HepG2 (cell line): ENCODE results near the gene RPL36AL. TPM values are rescaled to one million over a fixed set of nuclear protein-coding genes. Genes with fewer than 3 reads are reported as not detected.
A peak's percentile ranks its signal among the peaks of the same experiment; 100 is the strongest.

Source experiments
- ADNP ChIP-seq: sonication (generic); formaldehyde crosslinking; IDR thresholded peaks from 2 replicates; pipeline ENCODE4 v1.4.0; 2020; ENCODE audit warnings: missing genetic modification reagents
- CEBPG ChIP-seq: IDR thresholded peaks from 2 replicates; pipeline ENCODE4 v1.6.1; 2016
- FOSL1 ChIP-seq: sonication (generic); formaldehyde crosslinking; IDR thresholded peaks from 2 replicates; pipeline ENCODE4 v1.9.0; 2021; ENCODE audit warnings: missing genetic modification reagents, borderline replicate concordance
- IKZF1 ChIP-seq: fragments of 450-650 bp; IDR thresholded peaks from 2 replicates; pipeline ENCODE4 v1.7.1; 2016
- KIAA2018 ChIP-seq: sonication (generic); formaldehyde crosslinking; IDR thresholded peaks from 2 replicates; pipeline ENCODE4 v1.5.0; 2020; ENCODE audit warnings: mild to moderate bottlenecking, missing genetic modification reagents, borderline replicate concordance
- NCOA1 ChIP-seq: sonication (generic); formaldehyde crosslinking; IDR thresholded peaks from 2 replicates; pipeline ENCODE4 v1.9.0; 2021; ENCODE audit warnings: missing genetic modification reagents
- ONECUT2 ChIP-seq: sonication (generic); formaldehyde crosslinking; IDR thresholded peaks from 2 replicates; pipeline ENCODE4 v1.4.0; 2020; ENCODE audit warnings: missing genetic modification reagents
- PHF8 ChIP-seq: sonication (generic); formaldehyde crosslinking; IDR thresholded peaks from 2 replicates; pipeline ENCODE4 v1.5.0; 2020; ENCODE audit warnings: missing genetic modification reagents
- PLRG1 ChIP-seq: fragments of 450-650 bp; conservative IDR thresholded peaks from 2 replicates; pipeline ENCODE4 v1.6.1; 2016
- POLR2G ChIP-seq: fragments of 200-400 bp; formaldehyde crosslinking; IDR thresholded peaks from 2 replicates; pipeline ENCODE4 v1.6.1; 2018; ENCODE audit warnings: mild to moderate bottlenecking, low read depth, low read length, moderate library complexity
- TERF1 ChIP-seq: sonication (generic); formaldehyde crosslinking; IDR thresholded peaks from 2 replicates; pipeline ENCODE4 v1.8.0; 2022; ENCODE audit warnings: mild to moderate bottlenecking, missing genetic modification reagents, moderate library complexity
- TOE1 ChIP-seq: sonication (generic); formaldehyde crosslinking; IDR thresholded peaks from 2 replicates; pipeline ENCODE4 v1.4.0; 2020; ENCODE audit warnings: mild to moderate bottlenecking, missing genetic modification reagents
- ZFP90 ChIP-seq: sonication (generic); formaldehyde crosslinking; IDR thresholded peaks from 2 replicates; pipeline ENCODE4 v1.8.0; 2022; ENCODE audit warnings: missing genetic modification reagents, mild to moderate bottlenecking, inconsistent platforms, borderline replicate concordance
- ZMYM3 ChIP-seq: sonication (generic); formaldehyde crosslinking; IDR thresholded peaks from 2 replicates; pipeline ENCODE4 v1.5.1; 2020; ENCODE audit warnings: mild to moderate bottlenecking, missing genetic modification reagents
- ZNF530 ChIP-seq: sonication (generic); formaldehyde crosslinking; IDR thresholded peaks from 2 replicates; pipeline ENCODE4 v1.5.0; 2020; ENCODE audit warnings: low read depth, mild to moderate bottlenecking, missing genetic modification reagents
- ZNF564 ChIP-seq: sonication (generic); formaldehyde crosslinking; IDR thresholded peaks from 2 replicates; pipeline ENCODE4 v1.8.1; 2023; ENCODE audit warnings: mild to moderate bottlenecking, missing genetic modification reagents
- ZNF678 ChIP-seq: sonication (generic); formaldehyde crosslinking; IDR thresholded peaks from 2 replicates; pipeline ENCODE4 v1.4.0; 2020; ENCODE audit warnings: mild to moderate bottlenecking, missing genetic modification reagents
- ZSCAN29 ChIP-seq: sonication (generic); formaldehyde crosslinking; conservative IDR thresholded peaks from 2 replicates; pipeline ENCODE4 v1.4.0; 2020; ENCODE audit warnings: mild to moderate bottlenecking, missing genetic modification reagents
- polyA plus RNA-seq, 8 experiments: library from polyadenylated mRNA; depleted of rRNA in 3 of 8; stranded (reverse) in 7 of 8; unstranded in 1 of 8; fragments of >200 nt; fragmentation: Illumina TruSeq in 4 of 8; extraction: Trizol in 4 of 8; gene quantifications; 2 replicates each; pipeline versions ENCODE4 v1.2.1 to v1.2.3, GENCODE V29; 2011 to 2016; ENCODE audit warnings: low read depth in 4 of 8, missing spikeins in 1 of 8, mixed read lengths in 1 of 8; ENCODE audit not compliant: insufficient read depth in 1 of 8
- total RNA-seq, 5 experiments: library from RNA; depleted of rRNA; stranded (reverse); fragments of >200 nt; fragmentation: Illumina TruSeq; extraction: Trizol; gene quantifications; 2 replicates each; pipeline ENCODE4 v1.2.3, GENCODE V29; 2016; ENCODE audit warnings: low read depth in 1 of 5
- TF ChIP-seq, protein P1 (sequence below), 2 experiments: sonication (generic) in 1 of 2; formaldehyde crosslinking in 1 of 2; IDR thresholded peaks; 2 replicates each; pipeline versions ENCODE4 v1.4.0 to v1.6.1; 2018 to 2020; ENCODE audit warnings: missing genetic modification reagents in 2 of 2, borderline replicate concordance in 1 of 2, low read depth in 1 of 2, mild to moderate bottlenecking in 1 of 2, missing biosample characterization in 1 of 2

The RPL36AL gene
- total and polyA plus RNA-seq, 2 of the 13 experiments (the other 11 are each of a cell fraction or from before 2014, with no cell fraction given) = 90.0 to 294 TPM

DNA sequence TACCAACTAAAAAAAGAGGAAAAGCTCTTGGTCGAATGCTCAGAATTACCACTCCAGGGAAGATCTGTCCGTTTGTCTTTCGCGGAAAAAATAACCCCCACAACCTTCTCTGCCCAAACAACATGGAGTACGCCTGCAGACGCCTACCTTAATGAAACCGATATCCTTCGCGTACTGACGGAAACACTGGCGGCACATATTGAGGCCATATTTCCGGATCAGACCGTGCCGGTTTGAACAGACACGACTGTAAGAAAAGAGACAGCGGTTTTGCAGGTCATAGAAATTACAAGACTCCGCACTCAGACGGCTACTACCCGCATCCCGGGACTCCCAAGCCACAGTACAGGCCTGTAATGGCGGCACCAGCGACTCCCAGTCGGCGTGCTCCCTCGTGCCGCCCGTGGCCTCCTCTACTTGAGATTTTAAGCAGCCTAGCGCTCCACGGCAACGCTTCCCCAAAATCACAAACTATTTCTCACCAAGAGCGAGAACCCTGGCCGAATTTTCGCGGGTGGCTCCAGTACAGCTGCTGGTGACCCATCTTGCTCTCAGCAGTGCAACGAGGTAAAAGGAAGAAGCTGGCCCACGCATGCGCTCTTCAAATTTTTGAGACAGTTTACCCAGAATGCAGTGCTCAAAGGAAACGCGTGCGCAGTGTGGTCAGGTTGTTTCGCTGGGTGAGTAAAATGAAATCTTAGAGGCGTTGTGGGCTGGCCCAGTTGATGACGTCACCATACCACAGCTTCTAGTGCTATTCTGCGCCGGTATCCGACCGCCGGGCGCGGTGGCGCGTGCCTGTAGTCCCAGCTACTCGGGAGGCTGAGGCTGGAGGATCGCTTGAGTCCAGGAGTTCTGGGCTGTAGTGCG lies 34.4 kb downstream of the RPL36AL start, which contains the start of gene RPS29 (continued):
- TF ChIP-seq TERF1 (CRISPR knock-in tag) (no peak), ZMYM3 (peak; percentile 76), ZSCAN29 (CRISPR knock-in tag) (no peak), ZFP90 (CRISPR knock-in tag) (no peak; the same call in 1 of the 2 replicates), ZNF678 (no peak), POLR2G (peak; percentile 99), ZNF564 (CRISPR knock-in tag) (0 out of 2 replicates have a peak, but pooled peaks have one; percentile 16), KIAA2018 (CRISPR knock-in tag) (no peak), ADNP (CRISPR knock-in tag) (no peak), PLRG1 (no peak), TOE1 (no peak), FOSL1 (CRISPR knock-in tag) (no peak), NCOA1 (CRISPR knock-in tag) (no peak), IKZF1 (no peak), CEBPG (peak; percentile 40; the same call in 1 of the 2 replicates), ONECUT2 (CRISPR knock-in tag) (0 out of 2 replicates have a peak, but pooled peaks have one; percentile 11), PHF8 (CRISPR knock-in tag) (peak; percentile 95), ZNF530 (CRISPR knock-in tag) (no peak; the same call in 1 of the 2 replicates)
- TF ChIP-seq, protein P1, sequence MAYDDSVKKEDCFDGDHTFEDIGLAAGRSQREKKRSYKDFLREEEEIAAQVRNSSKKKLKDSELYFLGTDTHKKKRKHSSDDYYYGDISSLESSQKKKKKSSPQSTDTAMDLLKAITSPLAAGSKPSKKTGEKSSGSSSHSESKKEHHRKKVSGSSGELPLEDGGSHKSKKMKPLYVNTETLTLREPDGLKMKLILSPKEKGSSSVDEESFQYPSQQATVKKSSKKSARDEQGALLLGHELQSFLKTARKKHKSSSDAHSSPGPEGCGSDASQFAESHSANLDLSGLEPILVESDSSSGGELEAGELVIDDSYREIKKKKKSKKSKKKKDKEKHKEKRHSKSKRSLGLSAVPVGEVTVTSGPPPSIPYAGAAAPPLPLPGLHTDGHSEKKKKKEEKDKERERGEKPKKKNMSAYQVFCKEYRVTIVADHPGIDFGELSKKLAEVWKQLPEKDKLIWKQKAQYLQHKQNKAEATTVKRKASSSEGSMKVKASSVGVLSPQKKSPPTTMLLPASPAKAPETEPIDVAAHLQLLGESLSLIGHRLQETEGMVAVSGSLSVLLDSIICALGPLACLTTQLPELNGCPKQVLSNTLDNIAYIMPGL (CRISPR knock-in tag; IDR thresholded peaks at IDR 0.05; ENCODE audit: borderline replicate concordance in 1 of 2, low read depth in 1 of 2) = peak; percentile 91 to 99
